HEK293 (cell line): ENCODE data around the gene DHRS12.

Experiments used
- GLI2 ChIP-seq: fragments of 450-650 bp; formaldehyde crosslinking; IDR thresholded peaks from 2 replicates; pipeline ENCODE4; 2017; ENCODE audit warnings: missing biosample characterization, missing genetic modification characterization, low read depth, borderline replicate concordance
- KLF16 ChIP-seq: fragments of 450-650 bp; formaldehyde crosslinking; IDR thresholded peaks from 2 replicates; pipeline ENCODE4 v1.5.1; 2017; ENCODE audit warnings: missing biosample characterization, missing genetic modification characterization
- SP2 ChIP-seq: fragments of 450-650 bp; formaldehyde crosslinking; IDR thresholded peaks from 2 replicates; pipeline ENCODE4 v1.5.1; 2016; ENCODE audit warnings: missing biosample characterization, missing genetic modification characterization
- ZBTB8A ChIP-seq: fragments of 450-650 bp; formaldehyde crosslinking; IDR thresholded peaks from 2 replicates; pipeline ENCODE4 v1.5.1; 2016; ENCODE audit warnings: missing biosample characterization, missing genetic modification characterization
- ZNF146 ChIP-seq: fragments of 450-650 bp; formaldehyde crosslinking; IDR thresholded peaks from 2 replicates; pipeline ENCODE4 v1.5.1; 2016; ENCODE audit warnings: missing biosample characterization, missing genetic modification characterization
- ZNF544 ChIP-seq: fragments of 450-650 bp; formaldehyde crosslinking; IDR thresholded peaks from 2 replicates; pipeline ENCODE4 v1.5.0; 2017; ENCODE audit warnings: missing biosample characterization, missing genetic modification characterization
- ZNF837 ChIP-seq: fragments of 450-650 bp; formaldehyde crosslinking; IDR thresholded peaks from 2 replicates; pipeline ENCODE4 v1.5.1; 2016; ENCODE audit warnings: missing biosample characterization, missing genetic modification characterization
- TF ChIP-seq, protein P1 (sequence below): fragments of 450-650 bp; formaldehyde crosslinking; IDR thresholded peaks from 2 replicates; pipeline ENCODE4 v1.5.1; 2016; ENCODE audit warnings: missing biosample characterization, missing genetic modification characterization
- TF ChIP-seq, protein P2 (sequence below): fragments of 450-650 bp; formaldehyde crosslinking; IDR thresholded peaks from 2 replicates; pipeline ENCODE4 v1.5.1; 2016; ENCODE audit warnings: missing biosample characterization, missing genetic modification characterization

DNA sequence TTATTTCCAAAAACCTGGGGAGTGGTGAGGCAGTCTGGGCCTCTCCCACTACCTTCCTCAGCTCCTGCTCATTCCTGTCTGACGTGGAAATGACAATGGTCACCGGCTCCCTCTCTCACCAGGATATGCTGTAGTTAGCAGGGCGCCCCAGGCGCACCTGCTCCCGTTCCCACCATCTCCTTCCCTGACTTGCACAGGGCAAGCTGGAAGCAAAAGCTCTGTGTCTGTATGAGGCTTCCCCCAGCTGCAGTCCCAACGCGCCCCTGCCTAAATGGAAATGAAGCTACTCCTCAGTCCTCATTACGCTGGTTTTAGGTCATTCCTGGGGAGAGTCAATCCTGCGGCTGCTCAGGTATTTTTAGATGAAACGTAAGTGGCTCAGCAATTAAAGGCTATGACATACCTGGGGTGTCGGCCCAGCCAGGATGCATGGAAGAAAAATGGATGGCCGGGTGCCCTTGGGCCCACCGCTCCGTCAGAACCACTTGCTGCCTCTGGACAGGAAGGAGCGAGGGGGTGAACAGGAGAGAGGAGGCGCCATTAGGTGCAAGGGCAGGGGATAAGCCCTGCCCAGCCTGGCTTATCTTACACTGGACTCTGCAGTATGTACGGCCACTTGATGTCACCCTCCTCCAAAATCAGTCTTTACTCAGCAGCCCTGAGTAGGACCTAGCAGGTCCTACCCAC lies 32.4 kb downstream of the DHRS12 start:
- TF ChIP-seq SP2 (tag by site-specific recombination) (no peak), KLF16 (no peak), ZBTB8A (tag by site-specific recombination) (no peak), ZNF837 (no peak), GLI2 (tag by site-specific recombination) (no peak), ZNF146 (tag by site-specific recombination) (no peak), ZNF544 (tag by site-specific recombination) (no peak)
- TF ChIP-seq, protein P1, sequence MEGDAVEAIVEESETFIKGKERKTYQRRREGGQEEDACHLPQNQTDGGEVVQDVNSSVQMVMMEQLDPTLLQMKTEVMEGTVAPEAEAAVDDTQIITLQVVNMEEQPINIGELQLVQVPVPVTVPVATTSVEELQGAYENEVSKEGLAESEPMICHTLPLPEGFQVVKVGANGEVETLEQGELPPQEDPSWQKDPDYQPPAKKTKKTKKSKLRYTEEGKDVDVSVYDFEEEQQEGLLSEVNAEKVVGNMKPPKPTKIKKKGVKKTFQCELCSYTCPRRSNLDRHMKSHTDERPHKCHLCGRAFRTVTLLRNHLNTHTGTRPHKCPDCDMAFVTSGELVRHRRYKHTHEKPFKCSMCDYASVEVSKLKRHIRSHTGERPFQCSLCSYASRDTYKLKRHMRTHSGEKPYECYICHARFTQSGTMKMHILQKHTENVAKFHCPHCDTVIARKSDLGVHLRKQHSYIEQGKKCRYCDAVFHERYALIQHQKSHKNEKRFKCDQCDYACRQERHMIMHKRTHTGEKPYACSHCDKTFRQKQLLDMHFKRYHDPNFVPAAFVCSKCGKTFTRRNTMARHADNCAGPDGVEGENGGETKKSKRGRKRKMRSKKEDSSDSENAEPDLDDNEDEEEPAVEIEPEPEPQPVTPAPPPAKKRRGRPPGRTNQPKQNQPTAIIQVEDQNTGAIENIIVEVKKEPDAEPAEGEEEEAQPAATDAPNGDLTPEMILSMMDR: no peak
- TF ChIP-seq, protein P2, sequence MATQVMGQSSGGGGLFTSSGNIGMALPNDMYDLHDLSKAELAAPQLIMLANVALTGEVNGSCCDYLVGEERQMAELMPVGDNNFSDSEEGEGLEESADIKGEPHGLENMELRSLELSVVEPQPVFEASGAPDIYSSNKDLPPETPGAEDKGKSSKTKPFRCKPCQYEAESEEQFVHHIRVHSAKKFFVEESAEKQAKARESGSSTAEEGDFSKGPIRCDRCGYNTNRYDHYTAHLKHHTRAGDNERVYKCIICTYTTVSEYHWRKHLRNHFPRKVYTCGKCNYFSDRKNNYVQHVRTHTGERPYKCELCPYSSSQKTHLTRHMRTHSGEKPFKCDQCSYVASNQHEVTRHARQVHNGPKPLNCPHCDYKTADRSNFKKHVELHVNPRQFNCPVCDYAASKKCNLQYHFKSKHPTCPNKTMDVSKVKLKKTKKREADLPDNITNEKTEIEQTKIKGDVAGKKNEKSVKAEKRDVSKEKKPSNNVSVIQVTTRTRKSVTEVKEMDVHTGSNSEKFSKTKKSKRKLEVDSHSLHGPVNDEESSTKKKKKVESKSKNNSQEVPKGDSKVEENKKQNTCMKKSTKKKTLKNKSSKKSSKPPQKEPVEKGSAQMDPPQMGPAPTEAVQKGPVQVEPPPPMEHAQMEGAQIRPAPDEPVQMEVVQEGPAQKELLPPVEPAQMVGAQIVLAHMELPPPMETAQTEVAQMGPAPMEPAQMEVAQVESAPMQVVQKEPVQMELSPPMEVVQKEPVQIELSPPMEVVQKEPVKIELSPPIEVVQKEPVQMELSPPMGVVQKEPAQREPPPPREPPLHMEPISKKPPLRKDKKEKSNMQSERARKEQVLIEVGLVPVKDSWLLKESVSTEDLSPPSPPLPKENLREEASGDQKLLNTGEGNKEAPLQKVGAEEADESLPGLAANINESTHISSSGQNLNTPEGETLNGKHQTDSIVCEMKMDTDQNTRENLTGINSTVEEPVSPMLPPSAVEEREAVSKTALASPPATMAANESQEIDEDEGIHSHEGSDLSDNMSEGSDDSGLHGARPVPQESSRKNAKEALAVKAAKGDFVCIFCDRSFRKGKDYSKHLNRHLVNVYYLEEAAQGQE (tag by site-specific recombination): no peak
